HCT116 (cell line): ENCODE measurements around the gene SEC22C.

ENCODE experiments used
- CTCF ChIP-seq, 3 experiments: fragments of 200-600 bp in 1 of 3; sonication (generic) in 1 of 3; IDR thresholded peaks in 2 of 3; conservative IDR thresholded peaks in 1 of 3; 2 replicates each; pipeline ENCODE4 v1.5.1; 2012 to 2017; ENCODE audit warnings: low read depth in 2 of 3, low read length in 2 of 3, antibody characterized with exemption in 1 of 3, borderline replicate concordance in 1 of 3, control low read depth in 1 of 3, mild to moderate bottlenecking in 1 of 3, mixed read lengths in 1 of 3, mixed run types in 1 of 3, moderate library complexity in 1 of 3; ENCODE audit not compliant: insufficient read depth in 1 of 3
- POLR2A ChIP-seq: IDR thresholded peaks from 2 replicates; pipeline ENCODE4 v1.7.0; 2011; ENCODE audit warnings: borderline replicate concordance; ENCODE audit not compliant: insufficient read depth, insufficient read length; ENCODE audit errors: extremely low read depth
- TCF7L2 ChIP-seq: IDR thresholded peaks from 2 replicates; pipeline ENCODE4 v1.7.0; 2011; ENCODE audit warnings: borderline replicate concordance, inconsistent platforms; ENCODE audit not compliant: insufficient read depth, insufficient read length; ENCODE audit errors: extremely low read depth

GRCh38 chr3:42511201-42511600, 70.6 kb downstream of the SEC22C start:
- TF ChIP-seq POLR2A (no peak), CTCF (IDR thresholded peaks at IDR 0.05 in 2 of 3, conservative IDR thresholded peaks at IDR 0.05 in 1 of 3; ENCODE audit: borderline replicate concordance in 1 of 3, insufficient read depth in 1 of 3, low read depth in 2 of 3, low read length in 2 of 3) (no peak), TCF7L2 (no peak)
